GM12878 (cell line): ENCODE results near the gene MYL6B. TPM values are rescaled to one million over a fixed set of nuclear protein-coding genes. Genes with fewer than 3 reads are reported as not detected.

Experiments
- ATAC-seq: fragments of 200-7000 bp; cut with Tn5 transposase; 3 replicates; pipeline ENCODE4 v1.9.1; 2020; ENCODE audit warnings: mild to moderate bottlenecking, moderate library complexity
- BruUV-seq: library from RNA; stranded (reverse); fragments of 400-500 nt; replicated peaks from 2 replicates; lab custom pipeline; 2021; lab: Mats Ljungman, UMichigan
- CTCF ChIA-PET: fragments of 300-600 bp; sonication (Branson Sonifier 250); formaldehyde crosslinking; extraction: SDS; loops from one replicate; lab custom pipeline; 2021; ENCODE audit warnings: inconsistent platforms; lab: Yijun Ruan, JAX
- POLR2A ChIA-PET: fragments of 350-600 bp; formaldehyde crosslinking; extraction: SDS; loops from one replicate; lab custom pipeline; 2021; ENCODE audit warnings: inconsistent platforms; lab: Charles Lee
- RAD21 ChIA-PET: fragments of 300-600 bp; sonication (Branson Sonifier 250); formaldehyde crosslinking; loops from one replicate; lab custom pipeline; 2023; ENCODE audit warnings: antibody characterized with exemption; ENCODE audit not compliant: unreplicated experiment; lab: Charles Lee
- SMC1A ChIA-PET: fragments of 300-600 bp; sonication (Branson Sonifier 250); formaldehyde crosslinking; loops from one replicate; lab custom pipeline; 2023; ENCODE audit not compliant: unreplicated experiment, uncharacterized antibody; lab: Charles Lee
- DNase-seq: peaks from one replicate; pipeline ENCODE4 v3.0.0-alpha.2; 2011; ENCODE audit warnings: low read depth, low spot score
- FAIRE-seq: peaks from 3 replicates; lab custom pipeline; 2011; peaks lifted over from hg19 to GRCh38; lab: Jason Lieb, UNC
- H2AFZ ChIP-seq: 2 replicates; pipeline ENCODE4 v1.6.0; 2011; ENCODE audit warnings: low read depth, low read length, control low read depth; ENCODE audit not compliant: control insufficient read depth
- H3K27ac ChIP-seq: 2 replicates; pipeline ENCODE4 v1.5.1; 2011; ENCODE audit warnings: control low read depth; ENCODE audit not compliant: control insufficient read depth, insufficient read depth
- H3K27me3 ChIP-seq, 2 experiments: replicated peaks in 1 of 2; 2 replicates each; pipeline versions ENCODE4 v1.6.0 to v1.6.1; 2011; ENCODE audit warnings: low read length in 1 of 2; ENCODE audit not compliant: control insufficient read depth in 2 of 2, insufficient read depth in 2 of 2
- H3K36me3 ChIP-seq, 2 experiments: 2 replicates each; pipeline ENCODE4 v1.5.1; 2011; ENCODE audit warnings: low read length in 1 of 2; ENCODE audit not compliant: control insufficient read depth in 2 of 2, insufficient read depth in 2 of 2
- H3K4me1 ChIP-seq: 2 replicates; pipeline ENCODE4 v1.6.1; 2011; ENCODE audit warnings: mild to moderate bottlenecking, low read length, moderate library complexity, mixed read lengths; ENCODE audit not compliant: control insufficient read depth, insufficient read depth
- H3K4me2 ChIP-seq: 2 replicates; pipeline ENCODE4 v1.6.0; 2011; ENCODE audit warnings: control low read depth; ENCODE audit not compliant: control insufficient read depth, insufficient read depth
- H3K4me3 ChIP-seq: fragments of 200-600 bp; sonication (generic); 2 replicates; pipeline ENCODE4 v1.5.1; 2016
- H3K79me2 ChIP-seq: 2 replicates; pipeline ENCODE4 v1.6.0; 2011; ENCODE audit warnings: low read length; ENCODE audit not compliant: control insufficient read depth, insufficient read depth
- H3K9ac ChIP-seq: 2 replicates; pipeline ENCODE4 v1.8.0; 2011; ENCODE audit warnings: low read length, control low read depth, mixed read lengths; ENCODE audit not compliant: control insufficient read depth, insufficient read depth
- H3K9me3 ChIP-seq: replicated peaks from 3 replicates; pipeline ENCODE4 v1.5.1; 2011; ENCODE audit warnings: mild to moderate bottlenecking, low read length; ENCODE audit not compliant: control insufficient read depth, insufficient read depth
- H4K20me1 ChIP-seq: 2 replicates; pipeline ENCODE4 v1.6.0; 2011; ENCODE audit not compliant: control insufficient read depth, insufficient read depth
- SMARCA5 ChIP-seq: fragments of 450-650 bp; IDR thresholded peaks from 2 replicates; pipeline ENCODE4 v1.6.1; 2017; ENCODE audit warnings: mild to moderate bottlenecking
- SUPT20H ChIP-seq: IDR thresholded peaks from 2 replicates; pipeline ENCODE4 v1.6.1; 2011; ENCODE audit warnings: low read depth, mild to moderate bottlenecking, low read length, moderate library complexity, borderline replicate concordance; ENCODE audit not compliant: control insufficient read depth
- TCF7 ChIP-seq: IDR thresholded peaks from 2 replicates; pipeline ENCODE4 v1.6.1; 2014; ENCODE audit warnings: antibody characterized with exemption, borderline replicate concordance
- in situ Hi-C: fragments of 300-500 bp; cut with MboI; formaldehyde crosslinking; loops from 9 replicates; pipeline ENCODE4 v1.14.3; 2018; ENCODE audit warnings: mixed read lengths
- intact Hi-C: fragments of 100-400 bp; cut with micrococcal nuclease; formaldehyde crosslinking; loops from one replicate; pipeline ENCODE4 v1.14.2; 2022; ENCODE audit not compliant: unreplicated experiment
- polyA plus RNA-seq, 11 experiments: library from polyadenylated mRNA; depleted of rRNA in 4 of 11; unstranded in 6 of 11; stranded (reverse) in 5 of 11; fragments of >200 nt; fragmentation: Nextera tagmentation in 4 of 11; fragmentation: Illumina TruSeq in 1 of 11; extraction: Ambion mirVana in 4 of 11; extraction: Trizol in 1 of 11; gene quantifications; 1 replicate in 1 of 11; 2 replicates in 10 of 11; pipeline versions ENCODE4 v1.2.1 to v1.2.3, GENCODE V29; 2011 to 2016; ENCODE audit warnings: inconsistent platforms in 2 of 11, missing spikeins in 2 of 11, low read depth in 1 of 11
- total RNA-seq, 4 experiments: library from RNA; depleted of rRNA in 3 of 4; stranded (reverse); fragments of >200 nt in 3 of 4; fragmentation: Illumina TruSeq in 1 of 4; extraction: Trizol in 1 of 4; gene quantifications; 2 replicates each; pipeline versions ENCODE4 v1.2.1 to v1.2.3, GENCODE V29; 2013 to 2021
- TF ChIP-seq, protein P1 (sequence below), 3 experiments: IDR thresholded peaks in 2 of 3; conservative IDR thresholded peaks in 1 of 3; 2 replicates each; pipeline ENCODE4 v1.5.1; 2011; ENCODE audit warnings: low read depth in 3 of 3, low read length in 3 of 3, mild to moderate bottlenecking in 3 of 3, control low read depth in 2 of 3, moderate library complexity in 2 of 3, inconsistent platforms in 1 of 3, mixed read lengths in 1 of 3; ENCODE audit not compliant: control insufficient read depth in 2 of 3, insufficient read depth in 1 of 3; ENCODE audit errors: extremely low read depth in 1 of 3

The MYL6B gene
- total and polyA plus RNA-seq, 10 of the 15 experiments (the other 5 are each of a cell fraction or from before 2014, with no cell fraction given), result 75.5 to 153 (median 114) TPM

DNA sequence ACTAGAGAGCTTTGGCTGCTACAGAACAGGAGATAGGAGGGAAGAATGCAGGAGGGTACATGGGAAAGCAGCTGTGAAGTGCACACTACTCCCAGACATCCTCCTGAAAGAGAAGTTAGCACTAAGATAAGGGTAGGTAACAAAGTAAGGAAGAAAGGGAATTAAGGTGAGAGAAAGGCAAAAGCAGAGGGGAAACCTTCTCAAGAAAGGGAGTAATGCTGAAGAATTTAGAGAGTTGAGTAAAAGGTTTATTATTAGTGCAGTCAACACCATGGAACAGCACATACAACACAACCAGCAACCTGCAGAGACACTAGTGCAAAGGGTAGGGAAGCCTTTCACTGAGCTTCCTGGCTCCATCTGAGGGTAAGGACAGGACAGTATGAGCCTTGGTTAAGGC, 51.9 kb downstream of the MYL6B start (continued):
- TF ChIP-seq TCF7, result no peak
- TF ChIP-seq, all 136 proteins: peak for 0

DNA sequence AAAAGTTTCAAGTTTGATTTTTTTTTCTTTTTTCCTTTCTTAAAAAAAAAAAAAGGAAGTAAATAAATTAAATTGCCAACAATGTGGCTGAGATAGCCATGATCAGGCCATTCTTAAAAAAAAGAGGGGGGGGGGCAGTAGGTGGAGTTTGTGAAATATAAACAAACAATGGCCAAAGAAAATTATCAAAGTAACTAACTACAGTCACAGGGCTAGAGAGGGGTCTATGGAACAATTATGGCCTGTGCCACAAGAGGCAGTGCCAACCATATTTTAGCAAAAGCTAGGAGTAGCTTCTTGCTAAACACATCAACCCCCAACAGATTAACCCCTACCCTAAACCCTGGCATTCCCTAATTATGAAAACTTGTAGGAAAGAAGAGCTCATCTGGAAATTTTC, 53.1 kb downstream of the MYL6B start:
- no peaks in the 10 kb centered on the region for H3K4me1 ChIP-seq
- ChIA-PET SMC1A (interaction anchor here (1.5 to 2.5 kb wide), 3 partner anchors 11 to 256 kb away, joined by 3 to 9 read pairs (median 8); partner anchors contain the start of gene TIMELESS), CTCF (interaction anchor here (1.0 to 7.0 kb wide), 15 partner anchors 10 to 259 kb away, joined by 3 to 107 read pairs (median 4); partner anchors contain the start of genes RNF41 and ZC3H10), POLR2A (interaction anchor here (4.6 kb wide), 1 partner anchor 16 kb away, joined by 24 read pairs; the partner anchor contains the start of gene RNF41), RAD21 (interaction anchor here (0.5 to 3.4 kb wide), 7 partner anchors 16 to 259 kb away, joined by 3 to 41 read pairs (median 4); partner anchors contain the start of genes ANKRD52 and RNF41)
- no peaks in the 10 kb centered on the region; the same call in 1 of the 2 replicates for H4K20me1 ChIP-seq
- no peak overlapping the region for H2AFZ ChIP-seq
- TF ChIP-seq, protein P1, sequence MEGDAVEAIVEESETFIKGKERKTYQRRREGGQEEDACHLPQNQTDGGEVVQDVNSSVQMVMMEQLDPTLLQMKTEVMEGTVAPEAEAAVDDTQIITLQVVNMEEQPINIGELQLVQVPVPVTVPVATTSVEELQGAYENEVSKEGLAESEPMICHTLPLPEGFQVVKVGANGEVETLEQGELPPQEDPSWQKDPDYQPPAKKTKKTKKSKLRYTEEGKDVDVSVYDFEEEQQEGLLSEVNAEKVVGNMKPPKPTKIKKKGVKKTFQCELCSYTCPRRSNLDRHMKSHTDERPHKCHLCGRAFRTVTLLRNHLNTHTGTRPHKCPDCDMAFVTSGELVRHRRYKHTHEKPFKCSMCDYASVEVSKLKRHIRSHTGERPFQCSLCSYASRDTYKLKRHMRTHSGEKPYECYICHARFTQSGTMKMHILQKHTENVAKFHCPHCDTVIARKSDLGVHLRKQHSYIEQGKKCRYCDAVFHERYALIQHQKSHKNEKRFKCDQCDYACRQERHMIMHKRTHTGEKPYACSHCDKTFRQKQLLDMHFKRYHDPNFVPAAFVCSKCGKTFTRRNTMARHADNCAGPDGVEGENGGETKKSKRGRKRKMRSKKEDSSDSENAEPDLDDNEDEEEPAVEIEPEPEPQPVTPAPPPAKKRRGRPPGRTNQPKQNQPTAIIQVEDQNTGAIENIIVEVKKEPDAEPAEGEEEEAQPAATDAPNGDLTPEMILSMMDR (IDR thresholded peaks at IDR 0.05 in 2 of 3, conservative IDR thresholded peaks at IDR 0.05 in 1 of 3; ENCODE audit: control insufficient read depth in 2 of 3, extremely low read depth in 1 of 3, insufficient read depth in 1 of 3, low read depth in 3 of 3, low read length in 3 of 3), result 0 out of 6 replicates have a peak, but pooled peaks of 1 of the 3 experiments have one; percentile 5
- TF ChIP-seq SUPT20H (no peak), SMARCA5 (no peak)
- no TSS peak for BruUV-seq
- intact Hi-C loops, result no loop called here
- H3K4me3 ChIP-seq, result no peak overlapping the region
- ATAC-seq (peak; percentile 68), DNase-seq (no peak), FAIRE-seq (no peak)
- in situ Hi-C loops, result no loop called here
- no peaks in the 10 kb centered on the region for H3K9me3 ChIP-seq
- peaks cover 9 to 15% of the 10 kb centered on the region in 2 experiments for H3K36me3 ChIP-seq
- H3K9ac ChIP-seq, result no peak overlapping the region
- H3K79me2 ChIP-seq, result no peaks in the 10 kb centered on the region
- no peaks in the 10 kb centered on the region for H3K27me3 ChIP-seq
- H3K4me2 ChIP-seq, result no peak overlapping the region
- H3K27ac ChIP-seq, result no peak overlapping the region
